ENCODE results near the gene REV3L.
"Not testable (repeated sequence)": the region's sequence is repeated elsewhere in the genome, so short reads cannot be mapped to it uniquely, and the experiment has no call there.

The REV3L gene

GRCh38 chr6:111354758-111355555 lies 128.1 kb downstream of the REV3L start:
- no peak for DNase-seq

GRCh38 chr6:111353912-111354462 lies 129.0 kb downstream of the REV3L start:
- no peak for DNase-seq

DNA sequence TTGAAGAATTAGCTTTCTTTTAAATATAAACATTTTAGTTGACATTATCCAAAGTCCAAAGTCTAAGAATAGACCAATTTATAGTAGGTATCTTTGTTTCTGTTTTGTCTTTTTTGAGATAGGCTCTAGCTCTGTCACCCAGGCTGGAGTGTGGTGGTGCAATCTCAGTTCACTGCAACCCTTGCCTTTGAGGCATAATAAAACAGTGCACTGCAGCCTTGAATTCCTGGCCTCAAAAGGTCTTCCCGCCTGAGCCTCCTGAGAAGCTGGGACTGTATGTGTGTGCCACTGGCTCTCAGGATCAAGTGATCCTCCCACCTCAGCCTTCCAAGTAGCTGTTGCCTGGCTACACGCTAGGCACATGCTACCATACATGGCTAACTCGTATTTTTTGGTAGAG lies 135.4 kb downstream of the REV3L start:
- no peak for DNase-seq

GRCh38 chr6:111342913-111343312 lies 140.1 kb downstream of the REV3L start:
- DNase-seq = no peak

GRCh38 chr6:111339294-111339693 lies 143.7 kb downstream of the REV3L start:
- DNase-seq = no peak

DNA sequence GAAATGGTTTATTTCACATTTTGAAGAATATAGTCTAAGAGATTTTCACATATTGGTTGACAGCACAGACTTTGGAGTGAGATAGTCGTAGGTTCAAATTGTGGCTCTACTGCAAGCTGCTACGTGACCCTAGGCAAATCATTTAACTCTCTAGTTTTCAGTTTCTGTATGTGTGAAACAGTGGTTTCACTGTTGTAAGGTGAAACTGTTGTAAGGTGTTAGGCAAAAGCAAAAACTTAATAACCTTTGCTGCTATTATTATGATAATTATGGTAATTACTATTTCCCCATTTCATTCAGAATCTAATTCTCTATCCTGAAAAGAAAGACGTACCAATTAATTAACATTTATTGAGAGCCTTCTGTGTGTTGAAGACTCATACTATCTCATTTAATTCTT lies 144.2 kb downstream of the REV3L start:
- no peak for DNase-seq

DNA sequence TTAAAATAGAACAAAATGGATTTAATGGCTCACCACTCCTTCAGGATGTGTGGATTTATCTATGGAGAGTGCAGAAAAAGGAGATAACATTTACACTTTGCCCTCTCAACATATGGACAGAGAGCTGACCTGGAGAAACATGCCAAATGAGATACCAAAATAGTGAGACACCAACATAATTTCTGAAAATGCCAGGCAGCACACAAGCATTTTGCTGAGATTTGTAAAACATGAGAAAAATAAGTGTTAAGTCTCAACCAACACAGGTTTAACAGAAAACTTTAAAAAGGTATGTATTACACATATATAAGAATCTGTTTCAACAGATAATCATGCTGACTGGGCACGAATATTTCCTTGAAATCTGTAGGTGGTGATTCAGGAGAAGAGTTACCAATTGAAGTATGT lies 145.2 kb downstream of the REV3L start:
- DNase-seq = no peak

- DNase-seq = no peak
Measured at GRCh38 chr6:111329882-111330633, 153.0 kb downstream of the REV3L start.

GRCh38 chr6:111326563-111326962 lies 156.5 kb downstream of the REV3L start:
- no peak for DNase-seq

DNA sequence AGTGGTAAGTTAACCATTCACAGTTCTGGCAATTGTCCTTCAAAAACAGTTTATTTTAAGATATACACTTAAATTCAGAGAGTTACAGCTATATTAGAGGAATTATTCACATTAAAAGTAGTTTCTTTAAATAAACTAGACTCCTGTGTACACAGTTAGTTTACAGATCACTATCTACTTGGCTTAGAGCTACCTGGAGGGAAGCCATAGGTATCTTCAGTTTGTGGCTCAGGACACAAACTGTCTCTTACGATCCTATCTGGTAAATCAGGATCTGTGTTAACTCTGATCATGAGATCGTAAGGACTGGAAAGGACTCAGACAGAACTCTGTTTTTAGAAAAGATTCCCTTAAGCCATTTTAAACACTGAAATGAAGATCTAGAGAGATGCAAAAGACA lies 160.9 kb downstream of the REV3L start:
- DNase-seq = no peak

DNA sequence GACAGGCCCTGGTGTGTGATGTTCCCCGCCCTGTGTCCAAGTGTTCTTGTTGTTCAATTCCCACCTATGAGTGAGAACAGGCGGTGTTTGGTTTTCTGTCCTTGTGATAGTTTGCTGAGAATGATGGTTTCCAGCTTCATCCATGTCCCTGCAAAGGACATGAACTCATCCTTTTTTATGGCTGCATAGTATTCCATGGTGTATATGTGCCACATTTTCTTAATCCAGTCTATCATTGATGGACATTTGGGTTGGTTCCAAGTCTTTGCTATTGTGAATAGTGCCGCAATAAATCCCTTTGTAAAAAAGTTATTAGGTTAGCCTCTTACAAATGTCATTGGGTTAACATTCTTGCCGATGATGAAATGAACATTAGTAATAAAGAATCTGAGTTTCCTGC lies 175.1 kb downstream of the REV3L start:
- DNase-seq = not testable (repeated sequence)

DNA sequence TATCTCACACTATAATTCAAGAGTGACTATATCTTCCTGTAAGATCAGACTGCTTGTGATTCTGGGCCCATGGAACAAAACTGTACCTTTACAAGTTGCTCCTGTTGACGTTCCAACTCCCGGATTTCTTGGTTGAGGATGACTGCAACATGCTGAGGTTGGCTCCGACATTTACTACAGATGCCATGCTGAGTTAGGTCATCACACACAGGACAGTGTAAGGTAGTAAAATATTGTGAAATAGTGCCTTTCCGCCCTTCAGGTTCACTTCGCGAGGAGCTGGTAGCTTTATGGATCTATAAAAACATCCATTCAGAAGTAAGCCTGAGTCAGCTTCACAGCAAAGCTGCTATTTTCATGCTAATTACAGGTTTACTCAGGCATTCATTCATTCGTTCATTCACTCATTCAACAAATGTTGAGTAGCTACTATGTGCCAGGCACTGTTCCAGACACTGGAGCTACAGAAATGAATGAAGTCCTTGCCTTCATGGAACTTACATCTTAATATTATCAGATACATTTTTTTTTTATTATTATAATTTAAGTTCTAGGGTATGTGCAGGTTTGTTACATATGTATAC lies 175.7 kb downstream of the REV3L start:
- no peak for DNase-seq

GRCh38 chr6:111306104-111306888 lies 176.7 kb downstream of the REV3L start:
- DNase-seq = no peak

DNA sequence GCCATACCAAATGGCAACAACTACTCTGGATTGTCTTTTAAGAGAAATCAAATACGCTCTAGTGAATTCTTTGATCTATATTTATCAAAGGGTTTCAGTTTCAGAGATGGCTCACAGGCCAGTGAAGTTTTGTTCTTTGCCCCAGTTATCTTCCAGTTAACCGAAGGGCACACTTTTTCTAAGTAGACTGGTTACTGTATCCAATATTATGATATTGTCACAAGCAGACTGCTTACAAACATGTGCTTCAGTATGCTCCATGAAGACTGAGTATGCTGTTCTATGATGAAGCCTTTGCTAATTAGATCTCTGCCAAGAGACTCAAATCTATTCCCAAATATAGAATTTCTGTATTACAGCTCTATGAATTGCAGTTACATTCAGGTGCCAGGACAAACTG lies 181.1 kb downstream of the REV3L start:
- DNase-seq = no peak

DNA sequence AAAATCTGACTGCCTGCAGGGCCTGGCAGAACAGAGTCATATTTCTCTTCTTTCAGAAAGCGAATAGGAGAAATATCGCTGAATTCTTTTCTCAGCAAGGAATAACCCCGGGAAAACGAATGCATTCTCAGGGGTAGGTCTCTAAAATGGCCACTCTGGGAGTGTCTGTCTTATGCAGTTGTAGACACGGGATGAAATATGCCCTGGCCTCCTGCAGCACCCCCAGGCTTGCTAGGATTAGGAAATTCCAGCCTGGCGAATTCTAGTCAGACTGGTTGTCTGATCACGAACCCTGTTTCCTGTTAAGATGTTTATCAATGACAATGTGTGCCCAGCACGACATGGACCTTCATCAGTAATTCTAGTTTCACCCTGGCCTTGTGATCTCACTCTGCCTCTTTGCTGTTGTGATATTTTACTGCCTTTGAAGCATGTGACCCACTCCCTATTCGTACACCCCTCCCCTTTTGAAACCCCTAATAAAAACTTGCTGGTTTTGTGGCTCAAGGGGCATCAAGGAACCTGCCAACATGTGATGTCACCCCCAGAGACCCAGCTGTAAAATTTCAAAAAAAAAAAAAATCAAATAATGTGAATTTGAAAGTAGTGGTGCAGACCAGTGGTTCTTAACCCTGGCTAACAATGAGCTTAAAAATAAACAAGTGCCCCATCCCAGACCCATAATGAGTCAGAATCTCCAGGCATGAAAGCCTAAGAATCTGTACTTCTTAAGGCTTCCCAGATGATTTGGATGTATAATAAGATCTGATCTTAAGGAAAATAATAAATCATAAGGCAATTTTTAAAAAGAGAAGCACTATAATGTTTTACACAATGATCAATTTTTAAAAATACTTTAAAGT lies 181.8 kb downstream of the REV3L start:
- not testable (repeated sequence) for DNase-seq

DNA sequence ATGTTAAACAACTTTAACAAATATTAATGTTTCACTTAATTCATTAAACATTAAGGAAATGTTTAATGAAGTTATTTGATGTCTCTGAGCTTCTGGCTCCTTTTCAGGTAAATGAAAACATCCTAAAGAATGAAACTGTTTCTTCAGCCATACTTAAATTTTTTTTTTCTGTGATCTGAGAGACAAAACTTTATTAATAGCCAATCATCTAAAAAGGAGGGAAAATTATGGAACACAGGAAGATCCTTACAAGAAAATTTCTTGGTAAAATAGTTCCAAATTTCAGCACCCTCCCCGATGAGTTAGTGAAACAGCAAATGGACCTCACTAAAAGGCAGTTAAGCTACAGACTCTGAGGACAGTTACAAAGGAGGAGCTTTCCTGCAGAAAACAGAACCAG lies 185.2 kb downstream of the REV3L start:
- DNase-seq = no peak

DNA sequence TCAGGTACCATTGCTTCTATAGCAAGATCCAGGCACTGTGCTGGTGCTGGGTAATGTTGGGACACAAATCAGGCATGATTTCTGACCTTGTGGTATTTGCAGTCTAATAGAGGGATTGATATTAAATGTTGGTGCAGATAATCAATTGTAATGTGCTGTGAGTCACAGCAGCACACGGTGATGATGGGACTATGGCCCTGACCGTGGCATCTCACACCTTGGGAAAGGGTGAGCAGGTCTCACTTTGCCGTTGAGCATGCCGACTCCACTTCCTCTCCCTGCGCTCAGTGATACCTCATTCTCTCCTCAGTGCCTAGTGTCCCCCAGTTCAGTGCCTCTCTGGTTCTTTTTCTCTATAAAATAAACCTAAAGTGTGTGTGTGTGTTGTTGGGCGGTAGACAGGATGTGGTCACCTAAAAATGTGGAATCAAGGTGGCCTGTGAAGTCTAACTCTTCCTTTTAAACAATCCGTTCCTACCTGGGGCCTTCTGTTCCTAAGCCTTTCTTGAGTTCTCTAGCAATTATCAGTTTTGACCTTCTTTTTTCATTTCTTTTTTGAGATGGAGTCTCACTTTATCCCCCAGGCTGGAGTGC lies 188.5 kb downstream of the REV3L start:
- DNase-seq = no peak

DNA sequence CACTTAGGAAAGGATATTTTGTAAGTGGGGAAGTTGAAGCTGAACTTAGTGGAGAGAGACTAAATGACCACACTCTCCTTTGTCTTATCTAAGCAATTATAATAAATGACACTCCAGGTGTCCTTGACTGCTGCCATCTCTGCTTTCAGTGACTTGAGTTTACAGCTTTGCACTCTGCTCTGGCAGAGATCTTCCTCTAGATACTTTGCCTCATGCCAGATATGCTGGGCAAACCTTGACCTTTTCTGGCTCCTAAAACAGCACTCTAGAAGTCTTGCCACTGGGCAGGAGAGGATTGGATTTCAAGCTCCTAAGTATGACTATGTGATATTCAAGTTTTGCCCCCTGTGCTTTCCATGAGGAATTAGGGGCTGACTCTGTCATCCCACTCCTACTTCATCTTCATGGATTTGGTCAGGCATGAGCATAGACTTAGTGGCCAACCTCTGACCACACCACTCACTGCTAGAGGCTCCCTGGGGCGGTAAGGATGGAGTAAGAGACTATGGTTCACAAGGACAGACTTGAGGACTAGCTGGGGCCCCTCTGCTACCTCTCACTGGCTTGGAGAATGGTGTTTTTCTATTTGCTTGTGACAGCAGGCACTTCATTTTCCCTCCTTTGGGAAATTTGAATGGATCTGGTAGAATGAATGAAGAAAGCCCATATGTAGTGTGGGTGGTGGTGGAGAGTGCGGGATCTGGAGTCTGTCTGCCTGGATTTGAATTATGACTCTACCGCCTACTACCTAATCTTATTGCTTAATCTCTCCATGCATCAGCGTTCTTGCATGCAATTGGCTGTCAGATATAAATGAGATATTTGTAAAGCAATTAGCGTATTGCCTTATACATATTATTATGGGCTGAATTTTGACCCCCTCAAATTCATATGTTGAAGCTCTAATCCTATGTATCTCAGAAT lies 191.4 kb downstream of the REV3L start:
- DNase-seq = no peak

GRCh38 chr6:111290689-111291335 lies 192.2 kb downstream of the REV3L start:
- DNase-seq = not testable (repeated sequence)

- DNase-seq = not testable (repeated sequence)
Measured at GRCh38 chr6:111284356-111284755, 198.7 kb downstream of the REV3L start.
